ENCODE results near the gene UBD. TPM values are rescaled to one million over a fixed set of nuclear protein-coding genes. Genes with fewer than 3 reads are reported as not detected.

The UBD gene
- total and polyA plus RNA-seq, 2 of the 13 experiments (the other 11 are each of a cell fraction or from before 2014, with no cell fraction given): 13.9 to 172 TPM

- no peaks in the 10 kb centered on the region for H3K9me3 ChIP-seq (ENCODE audit: low read length)
- no peak overlapping the region for H3K4me2 ChIP-seq (ENCODE audit: low read depth, low read length)
- no peak overlapping the region for H3K9ac ChIP-seq (ENCODE audit: insufficient read depth, low read depth, low read length)
- no peaks in the 10 kb centered on the region for H3K27me3 ChIP-seq (ENCODE audit: control insufficient read depth in 1 of 2, insufficient read depth in 2 of 2, low read length in 2 of 2)
- H3K4me3 ChIP-seq (replicated peaks in 1 of 3; ENCODE audit: insufficient read depth in 1 of 3, low read depth in 2 of 3, low read length in 3 of 3): no peak overlapping the region
- H3K4me1 ChIP-seq (ENCODE audit: insufficient read depth, low read length): peaks cover 4% of the 10 kb centered on the region; the same call in 1 of the 2 replicates
- FAIRE-seq: no peak
- WGBS (ENCODE audit: low lambda C conversion rate): 45% methylated on average over 5 of the region's 5 CpGs
- no peak for DNase-seq (ENCODE audit: low spot score)
- in situ Hi-C loops (cut with HindIII; ENCODE audit: extremely low pct_ligation_motif_present, low pct_unique_long_range_greater_than_20kb) (no loop called here), intact Hi-C loops (cut with micrococcal nuclease; ENCODE audit: unreplicated experiment) (no loop called here)
- POLR2A ChIA-PET: no interaction called here
- BruUV-seq (replicated peaks): no TSS peak
- H2AFZ ChIP-seq (ENCODE audit: low read length): no peak overlapping the region
- H3K27ac ChIP-seq (ENCODE audit: extremely low read length, insufficient read depth, low read length): no peak overlapping the region
- H3K79me2 ChIP-seq (ENCODE audit: insufficient read depth, low read length): no peaks in the 10 kb centered on the region
- no peaks in the 10 kb centered on the region for H3K36me3 ChIP-seq (replicated peaks in 1 of 2; ENCODE audit: control insufficient read depth in 1 of 2, insufficient read depth in 2 of 2, low read length in 2 of 2)
- ATAC-seq: no peak
- TF ChIP-seq ZNF556 (CRISPR knock-in tag; IDR thresholded peaks at IDR 0.05; ENCODE audit: borderline replicate concordance) (no peak), BCLAF1 (IDR thresholded peaks at IDR 0.05) (no peak), ZNF615 (CRISPR knock-in tag; IDR thresholded peaks at IDR 0.05; ENCODE audit: borderline replicate concordance) (no peak), NFE2 (CRISPR knock-in tag; IDR thresholded peaks at IDR 0.05) (no peak), PHF20 (CRISPR knock-in tag; IDR thresholded peaks at IDR 0.05) (no peak), ZNF12 (CRISPR knock-in tag; IDR thresholded peaks at IDR 0.05) (no peak), SNRNP70 (IDR thresholded peaks at IDR 0.05; ENCODE audit: low read depth, low read length) (no peak), ZNF572 (CRISPR knock-in tag; IDR thresholded peaks at IDR 0.05) (no peak), PAWR (CRISPR knock-in tag; IDR thresholded peaks at IDR 0.05; ENCODE audit: borderline replicate concordance) (no peak), HNRNPH1 (optimal IDR thresholded peaks at IDR 0.05; ENCODE audit: low read depth, low read length) (no peak), ESRRA (CRISPR knock-in tag; IDR thresholded peaks at IDR 0.05; ENCODE audit: low read depth) (no peak), FOXP4 (CRISPR knock-in tag; IDR thresholded peaks at IDR 0.05) (no peak), HNRNPK (IDR thresholded peaks at IDR 0.05; ENCODE audit: low read depth, low read length, poor library complexity, severe bottlenecking) (no peak), ZBTB43 (CRISPR knock-in tag; conservative IDR thresholded peaks at IDR 0.05) (no peak), ZNF235 (CRISPR knock-in tag; IDR thresholded peaks at IDR 0.05; ENCODE audit: borderline replicate concordance) (no peak), NFYB (CRISPR knock-in tag; IDR thresholded peaks at IDR 0.05) (no peak), BRD4 (CRISPR knock-in tag; IDR thresholded peaks at IDR 0.05) (no peak)
- no peaks in the 10 kb centered on the region for H4K20me1 ChIP-seq (ENCODE audit: insufficient read depth, low read length)
- CTCF ChIA-PET (ENCODE audit: low intra/inter-chr PET ratio, low total read pairs): no interaction called here
Measured at GRCh38 chr6:29566856-29567255, 7.3 kb upstream of the UBD start.

Data from HepG2 (cell line).